ENCODE data around the gene MICALL1.

- TF ChIP-seq MAX (CRISPR knock-in tag; IDR thresholded peaks at IDR 0.05) (no peak), NFYB (CRISPR knock-in tag; conservative IDR thresholded peaks at IDR 0.05; ENCODE audit: low read depth) (no peak), ATF1 (CRISPR knock-in tag; IDR thresholded peaks at IDR 0.05) (no peak), USF2 (CRISPR knock-in tag; IDR thresholded peaks at IDR 0.05) (no peak), ATF2 (CRISPR knock-in tag; IDR thresholded peaks at IDR 0.05; ENCODE audit: borderline replicate concordance, low read depth) (no peak), CTCF (IDR thresholded peaks at IDR 0.05) (no peak)
Measured at GRCh38 chr22:37954686-37955085, 48.6 kb downstream of the MICALL1 start.

All from WTC11 (cell line).